Measurements from ENCODE around the gene GORASP2. TPM values are rescaled to one million over a fixed set of nuclear protein-coding genes. Genes with fewer than 3 reads are reported as not detected.

GORASP2 gene
- total and polyA plus RNA-seq, 4 donors: 34.9 to 77.1 (median 56.8) TPM

GRCh38 chr2:170991398-170992182, 62.5 kb downstream of the GORASP2 start:
- no peaks in the 10 kb centered on the region for H3K27me3 ChIP-seq (ENCODE audit: control insufficient read depth in 1 of 2, insufficient read depth in 2 of 2, low read length in 1 of 2)
- H3K4me1 ChIP-seq (ENCODE audit: control insufficient read depth in 1 of 2, insufficient read depth in 2 of 2, low read length in 2 of 2): no peaks in the 10 kb centered on the region
- peaks cover 0 to 3% of the 10 kb centered on the region in 2 donors for H3K36me3 ChIP-seq (ENCODE audit: control insufficient read depth in 1 of 2, insufficient read depth in 2 of 2, low read length in 1 of 2)
- H3K4me3 ChIP-seq (ENCODE audit: low read length in 2 of 2): no peak overlapping the region
- H3K27ac ChIP-seq (ENCODE audit: low read depth in 1 of 2, low read length in 2 of 2): no peak overlapping the region
- 91 to 92% methylated on average over 5 of the region's 5 CpGs for WGBS, 2 donors
- H3K9me3 ChIP-seq (ENCODE audit: control insufficient read depth, low read length): no peaks in the 10 kb centered on the region
- intact Hi-C loops (cut with DNase I): no loop called here
- no peak for DNase-seq
- ATAC-seq (ENCODE audit: low FRiP score): no peak

GRCh38 chr2:170996316-170996715, 67.3 kb downstream of the GORASP2 start:
- WGBS, 2 donors: 91 to 92% methylated on average over 2 of the region's 2 CpGs
- Histone ChIP-seq H3K4me3 (ENCODE audit: low read length in 2 of 2) (no peak overlapping the region), H3K4me1 (ENCODE audit: control insufficient read depth in 1 of 2, insufficient read depth in 2 of 2, low read length in 2 of 2) (no peaks in the 10 kb centered on the region), H3K27ac (ENCODE audit: low read depth in 1 of 2, low read length in 2 of 2) (no peak overlapping the region), H3K27me3 (ENCODE audit: control insufficient read depth in 1 of 2, insufficient read depth in 2 of 2, low read length in 1 of 2) (no peaks in the 10 kb centered on the region), H3K9me3 (ENCODE audit: control insufficient read depth, low read length) (no peaks in the 10 kb centered on the region), H3K36me3 (ENCODE audit: control insufficient read depth in 1 of 2, insufficient read depth in 2 of 2, low read length in 1 of 2) (no peaks in the 10 kb centered on the region)
- intact Hi-C loops (cut with DNase I): no loop called here
- DNase-seq (no peak), ATAC-seq (ENCODE audit: low FRiP score) (no peak)

GRCh38 chr2:170997893-170998597, 69.0 kb downstream of the GORASP2 start:
- no peaks in the 10 kb centered on the region for H3K9me3 ChIP-seq (ENCODE audit: control insufficient read depth, low read length)
- no peaks in the 10 kb centered on the region for H3K36me3 ChIP-seq (ENCODE audit: control insufficient read depth in 1 of 2, insufficient read depth in 2 of 2, low read length in 1 of 2)
- H3K4me1 ChIP-seq (ENCODE audit: control insufficient read depth in 1 of 2, insufficient read depth in 2 of 2, low read length in 2 of 2): no peaks in the 10 kb centered on the region
- H3K27me3 ChIP-seq (ENCODE audit: control insufficient read depth in 1 of 2, insufficient read depth in 2 of 2, low read length in 1 of 2): no peaks in the 10 kb centered on the region
- WGBS, 2 donors: 81 to 89% methylated on average over 5 of the region's 5 CpGs
- H3K27ac ChIP-seq (ENCODE audit: low read depth in 1 of 2, low read length in 2 of 2): no peak overlapping the region
- intact Hi-C loops (cut with DNase I): no loop called here
- no peak overlapping the region for H3K4me3 ChIP-seq (ENCODE audit: low read length in 2 of 2)
- no peak for ATAC-seq (ENCODE audit: low FRiP score)
- DNase-seq: no peak

GRCh38 chr2:170999654-171000053, 70.6 kb downstream of the GORASP2 start:
- 89 to 96% methylated on average over 6 of the region's 6 CpGs for WGBS, 2 donors
- Histone ChIP-seq H3K4me3 (ENCODE audit: low read length in 2 of 2) (no peak overlapping the region), H3K27ac (ENCODE audit: low read depth in 1 of 2, low read length in 2 of 2) (no peak overlapping the region), H3K4me1 (ENCODE audit: control insufficient read depth in 1 of 2, insufficient read depth in 2 of 2, low read length in 2 of 2) (no peaks in the 10 kb centered on the region), H3K27me3 (ENCODE audit: control insufficient read depth in 1 of 2, insufficient read depth in 2 of 2, low read length in 1 of 2) (no peaks in the 10 kb centered on the region), H3K9me3 (ENCODE audit: control insufficient read depth, low read length) (no peaks in the 10 kb centered on the region), H3K36me3 (ENCODE audit: control insufficient read depth in 1 of 2, insufficient read depth in 2 of 2, low read length in 1 of 2) (no peaks in the 10 kb centered on the region)
- ATAC-seq (ENCODE audit: low FRiP score): no peak
- no peak for DNase-seq
- intact Hi-C loops (cut with DNase I): no loop called here

GRCh38 chr2:171004363-171004762, 75.3 kb downstream of the GORASP2 start:
- Histone ChIP-seq H3K9me3 (ENCODE audit: control insufficient read depth, low read length) (no peaks in the 10 kb centered on the region), H3K27me3 (ENCODE audit: control insufficient read depth in 1 of 2, insufficient read depth in 2 of 2, low read length in 1 of 2) (no peaks in the 10 kb centered on the region), H3K4me3 (ENCODE audit: low read length in 2 of 2) (no peak overlapping the region), H3K36me3 (ENCODE audit: control insufficient read depth in 1 of 2, insufficient read depth in 2 of 2, low read length in 1 of 2) (peaks cover 2 to 4% of the 10 kb centered on the region in 2 donors), H3K4me1 (ENCODE audit: control insufficient read depth in 1 of 2, insufficient read depth in 2 of 2, low read length in 2 of 2) (no peaks in the 10 kb centered on the region), H3K27ac (ENCODE audit: low read depth in 1 of 2, low read length in 2 of 2) (no peak overlapping the region)
- DNase-seq: no peak
- 88 to 93% methylated on average over 2 of the region's 2 CpGs for WGBS, 2 donors
- intact Hi-C loops (cut with DNase I): no loop called here
- no peak for ATAC-seq (ENCODE audit: low FRiP score)

- ATAC-seq (ENCODE audit: low FRiP score) (no peak), DNase-seq (no peak)
- intact Hi-C loops (cut with DNase I): no loop called here
- H3K9me3 ChIP-seq (ENCODE audit: control insufficient read depth, low read length): no peaks in the 10 kb centered on the region
- H3K4me1 ChIP-seq (ENCODE audit: control insufficient read depth in 1 of 2, insufficient read depth in 2 of 2, low read length in 2 of 2): no peaks in the 10 kb centered on the region
- H3K27ac ChIP-seq (ENCODE audit: low read depth in 1 of 2, low read length in 2 of 2): no peak overlapping the region
- 86 to 88% methylated on average over 2 of the region's 2 CpGs for WGBS, 2 donors
- H3K27me3 ChIP-seq (ENCODE audit: control insufficient read depth in 1 of 2, insufficient read depth in 2 of 2, low read length in 1 of 2): no peaks in the 10 kb centered on the region
- no peak overlapping the region for H3K4me3 ChIP-seq (ENCODE audit: low read length in 2 of 2)
- peaks cover 2 to 4% of the 10 kb centered on the region in 2 donors for H3K36me3 ChIP-seq (ENCODE audit: control insufficient read depth in 1 of 2, insufficient read depth in 2 of 2, low read length in 1 of 2)
These were observed 75.8 kb downstream of the GORASP2 start for GRCh38 chr2:171004833-171005232.

- intact Hi-C loops (cut with DNase I): no loop called here
- no peak overlapping the region for H3K4me3 ChIP-seq (ENCODE audit: low read length in 2 of 2)
- no peak overlapping the region for H3K27ac ChIP-seq (ENCODE audit: low read depth in 1 of 2, low read length in 2 of 2)
- H3K9me3 ChIP-seq (ENCODE audit: control insufficient read depth, low read length): no peaks in the 10 kb centered on the region
- H3K36me3 ChIP-seq (ENCODE audit: control insufficient read depth in 1 of 2, insufficient read depth in 2 of 2, low read length in 1 of 2): peaks cover 4 to 5% of the 10 kb centered on the region in 2 donors
- H3K4me1 ChIP-seq (ENCODE audit: control insufficient read depth in 1 of 2, insufficient read depth in 2 of 2, low read length in 2 of 2): no peaks in the 10 kb centered on the region
- 64 to 73% methylated on average over 2 of the region's 2 CpGs for whole genome bisulfite sequencing, 2 donors
- DNase-seq (no peak), ATAC-seq (ENCODE audit: low FRiP score) (no peak)
- no peaks in the 10 kb centered on the region for H3K27me3 ChIP-seq (ENCODE audit: control insufficient read depth in 1 of 2, insufficient read depth in 2 of 2, low read length in 1 of 2)
These were observed 79.6 kb downstream of the GORASP2 start for GRCh38 chr2:171008550-171009205.

GRCh38 chr2:171009386-171009785, 80.3 kb downstream of the GORASP2 start:
- Histone ChIP-seq H3K27ac (ENCODE audit: low read depth in 1 of 2, low read length in 2 of 2) (no peak overlapping the region), H3K27me3 (ENCODE audit: control insufficient read depth in 1 of 2, insufficient read depth in 2 of 2, low read length in 1 of 2) (no peaks in the 10 kb centered on the region), H3K36me3 (ENCODE audit: control insufficient read depth in 1 of 2, insufficient read depth in 2 of 2, low read length in 1 of 2) (peaks cover 4 to 5% of the 10 kb centered on the region in 2 donors), H3K9me3 (ENCODE audit: control insufficient read depth, low read length) (no peaks in the 10 kb centered on the region), H3K4me1 (ENCODE audit: control insufficient read depth in 1 of 2, insufficient read depth in 2 of 2, low read length in 2 of 2) (no peaks in the 10 kb centered on the region), H3K4me3 (ENCODE audit: low read length in 2 of 2) (no peak overlapping the region)
- DNase-seq: no peak
- intact Hi-C loops (cut with DNase I): no loop called here
- ATAC-seq (ENCODE audit: low FRiP score): no peak
- WGBS, 2 donors: 93 to 96% methylated on average over 4 of the region's 4 CpGs
